H1 (cell line): ENCODE measurements around the gene ICAM3. TPM values are rescaled to one million over a fixed set of nuclear protein-coding genes. Genes with fewer than 3 reads are reported as not detected.
A peak's percentile ranks its signal among the peaks of the same experiment; 100 is the strongest.

Experiments
- ASH2L ChIP-seq: fragments of 200-600, 300-600 bp; sonication (generic); IDR thresholded peaks from one replicate; pipeline ENCODE4 v1.7.1; 2017; ENCODE audit warnings: low read length
- ATF3 ChIP-seq: IDR thresholded peaks from 2 replicates; pipeline ENCODE4 v1.6.1; 2011; ENCODE audit warnings: low read depth, mild to moderate bottlenecking, low read length; ENCODE audit not compliant: insufficient read depth
- BCL11A ChIP-seq, 2 experiments: IDR thresholded peaks; one replicate each; pipeline ENCODE4 v1.6.1; 2011; ENCODE audit warnings: low read depth in 2 of 2, low read length in 2 of 2, mild to moderate bottlenecking in 2 of 2
- E2F6 ChIP-seq: IDR thresholded peaks from 2 replicates; pipeline ENCODE4 v1.6.1; 2012; ENCODE audit warnings: inconsistent platforms
- EGR1 ChIP-seq: IDR thresholded peaks from 2 replicates; pipeline ENCODE4 v1.6.1; 2011; ENCODE audit warnings: low read depth, low read length, borderline replicate concordance
- FOSL1 ChIP-seq: IDR thresholded peaks from 2 replicates; pipeline ENCODE4 v1.6.1; 2011; ENCODE audit warnings: mild to moderate bottlenecking, low read depth, low read length, moderate library complexity; ENCODE audit not compliant: insufficient read depth
- GABPA ChIP-seq: IDR thresholded peaks from 2 replicates; pipeline ENCODE4 v1.6.1; 2011; ENCODE audit warnings: mild to moderate bottlenecking, low read length, moderate library complexity, borderline replicate concordance; ENCODE audit not compliant: insufficient read depth
- HDAC6 ChIP-seq: IDR thresholded peaks from one replicate; pipeline ENCODE4 v1.7.1; 2012; ENCODE audit warnings: low read depth, mild to moderate bottlenecking, inconsistent platforms, low read length, moderate library complexity
- KDM4A ChIP-seq: IDR thresholded peaks from one replicate; pipeline ENCODE4 v1.7.1; 2012; ENCODE audit warnings: low read depth, mild to moderate bottlenecking, moderate library complexity, low read length, inconsistent platforms; ENCODE audit not compliant: severe bottlenecking
- NANOG ChIP-seq: IDR thresholded peaks from 2 replicates; pipeline ENCODE4 v1.6.1; 2011; ENCODE audit warnings: low read length, low read depth, mild to moderate bottlenecking, inconsistent platforms; ENCODE audit not compliant: insufficient read depth, poor library complexity, severe bottlenecking
- SIN3A ChIP-seq, 2 experiments: IDR thresholded peaks in 1 of 2; conservative IDR thresholded peaks in 1 of 2; 2 replicates each; pipeline ENCODE4 v1.6.1; 2011 to 2012; ENCODE audit warnings: low read length in 2 of 2, improper control_type of control experiment in 1 of 2, low read depth in 1 of 2, mild to moderate bottlenecking in 1 of 2
- SP1 ChIP-seq: IDR thresholded peaks from 2 replicates; pipeline ENCODE4 v1.6.1; 2011; ENCODE audit warnings: low read depth, low read length
- SP4 ChIP-seq: IDR thresholded peaks from 2 replicates; pipeline ENCODE4 v1.6.1; 2012; ENCODE audit warnings: low read length, inconsistent platforms
- SRF ChIP-seq: IDR thresholded peaks from 2 replicates; pipeline ENCODE4 v1.6.1; 2011; ENCODE audit warnings: mild to moderate bottlenecking, low read depth, low read length, moderate library complexity
- TAF1 ChIP-seq: IDR thresholded peaks from 2 replicates; pipeline ENCODE4 v1.6.1; 2011; ENCODE audit warnings: mild to moderate bottlenecking, low read depth, low read length
- USF2 ChIP-seq: IDR thresholded peaks from 2 replicates; pipeline ENCODE4 v1.6.1; 2011; ENCODE audit warnings: low read length, improper control_type of control experiment
- polyA plus RNA-seq, 7 experiments: library from polyadenylated mRNA; depleted of rRNA in 3 of 7; stranded (reverse) in 5 of 7; unstranded in 2 of 7; fragments of >200 nt in 5 of 7; fragments of 200-250 nt in 2 of 7; gene quantifications; 1 replicate in 5 of 7; 2 replicates in 1 of 7; 4 replicates in 1 of 7; pipeline versions ENCODE4 v1.2.1 to v1.2.3, GENCODE V29; 2011 to 2013; ENCODE audit warnings: missing spikeins in 2 of 7, mixed read lengths in 2 of 7
- total RNA-seq: library from RNA; stranded (reverse); fragmentation: NEBNext Ultra II Directional; extraction: Animal tissue kit (Norgen Biotek cat#: 25700); gene quantifications from 2 replicates; pipeline ENCODE4 v1.2.1, GENCODE V29; 2021

Gene ICAM3
- total and polyA plus RNA-seq, 2 of the 8 experiments (the other 6 are each of a cell fraction or from before 2014, with no cell fraction given) = 15.4 to 16.5 TPM

GRCh38 chr19:10295847-10296591, 43.4 kb downstream of the ICAM3 start (continued):
- TF ChIP-seq NANOG (no peak), FOSL1 (no peak), E2F6 (peak; percentile 71; the same call in 1 of the 2 replicates), HDAC6 (no peak), ATF3 (no peak), SRF (no peak), SP4 (no peak), SP1 (no peak), SIN3A (conservative IDR thresholded peaks at IDR 0.05 in 1 of 2, IDR thresholded peaks at IDR 0.05 in 1 of 2; ENCODE audit: low read depth in 1 of 2, low read length in 2 of 2) (no peak), GABPA (no peak), USF2 (no peak), ASH2L (no peak), EGR1 (no peak), BCL11A (IDR thresholded peaks at IDR 0.05; ENCODE audit: low read depth in 2 of 2, low read length in 2 of 2) (no peak), TAF1 (no peak; the same call in 1 of the 2 replicates), KDM4A (peak; percentile 86)
